GM18517 (cell line): ENCODE data around the gene SIPA1.

ENCODE experiments used
- ATAC-seq: cut with Tn5 transposase; IDR thresholded peaks from one replicate; pipeline ENCODE4 v1.9.1; 2021; ENCODE audit warnings: mild to moderate bottlenecking, moderate library complexity; ENCODE audit not compliant: unreplicated experiment

Gene SIPA1

DNA sequence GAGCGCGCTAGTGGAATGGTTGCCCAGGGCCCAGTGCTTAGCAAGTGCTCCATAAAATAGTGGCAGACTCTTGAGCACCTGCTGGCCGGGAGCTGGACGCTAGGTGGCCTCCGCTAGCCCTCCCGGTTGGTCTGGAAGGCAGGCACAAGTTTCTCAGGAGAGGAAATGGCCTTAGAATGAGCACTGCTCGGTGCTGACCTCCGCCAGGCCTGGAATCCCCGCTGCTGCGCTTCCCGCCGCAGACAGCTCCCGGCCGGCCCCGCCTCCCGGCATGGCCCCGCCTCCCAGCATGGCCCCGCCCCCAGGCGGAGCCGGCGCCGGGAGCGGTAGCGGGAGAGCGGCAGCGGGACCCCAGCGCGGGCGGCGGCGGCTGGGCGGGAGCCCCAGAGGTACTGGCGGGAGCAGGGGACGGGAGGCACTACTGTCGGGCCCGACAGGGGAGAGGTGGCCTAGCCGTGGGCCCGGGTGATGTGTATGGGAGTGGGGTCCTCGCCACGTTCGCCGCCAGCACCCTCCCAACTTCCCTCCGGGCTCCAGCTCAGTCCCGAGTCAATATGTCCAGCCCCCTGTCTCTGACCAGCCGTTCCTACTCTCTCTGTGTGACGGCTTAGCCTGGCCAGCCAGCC lies at the start of gene SIPA1:
SIPA1 (plus strand) TSS at position 308 of the 626 bp plus-strand sequence. CDS start 2,821 bp downstream, outside the sequence.
- no peak for ATAC-seq

- peak; percentile 79 for ATAC-seq
Observed at GRCh38 chr11:65588199-65589054, 49.5 kb upstream of the SIPA1 start.

DNA sequence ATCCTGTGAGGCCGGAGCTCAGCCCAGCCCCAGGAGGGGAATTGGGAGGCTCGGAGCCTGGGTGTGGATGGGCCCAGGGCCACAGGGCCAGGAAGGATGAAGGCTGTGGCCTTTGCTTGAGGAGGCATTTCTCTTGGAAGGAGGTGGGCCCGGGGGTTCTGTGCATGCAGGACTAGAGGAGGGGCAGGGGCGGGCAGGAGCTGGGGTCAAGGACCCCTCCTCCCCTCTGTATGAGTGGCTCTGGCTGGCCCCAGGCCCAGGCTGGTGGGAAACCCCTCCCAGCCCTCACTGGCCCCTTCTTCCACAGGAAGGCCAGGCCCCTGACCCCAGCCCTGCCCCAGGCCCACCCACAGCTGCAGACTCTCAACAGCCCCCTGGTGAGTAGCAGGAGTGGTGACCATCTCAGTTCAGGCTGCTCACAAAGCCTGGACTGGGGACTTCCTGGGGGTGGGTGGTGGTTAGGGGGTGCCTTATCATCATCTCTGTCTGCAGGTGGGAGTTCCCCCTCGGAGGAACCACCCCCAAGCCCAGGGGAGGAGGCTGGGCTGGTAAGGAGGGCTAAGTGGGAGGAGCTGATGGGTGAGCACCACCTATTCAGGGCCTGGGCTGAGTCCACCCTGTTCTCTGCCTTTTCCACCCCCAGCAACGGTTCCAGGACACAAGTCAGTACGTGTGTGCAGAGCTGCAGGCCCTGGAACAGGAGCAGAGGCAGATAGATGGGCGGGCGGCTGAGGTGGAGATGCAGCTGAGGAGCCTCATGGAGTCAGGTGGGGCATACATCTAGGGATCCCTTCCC lies 48.3 kb upstream of the SIPA1 start:
- ATAC-seq, result no peak

GRCh38 chr11:65590240-65590738 lies 47.6 kb upstream of the SIPA1 start:
- ATAC-seq, result no peak

GRCh38 chr11:65591939-65592857 lies 45.7 kb upstream of the SIPA1 start:
- ATAC-seq, result no peak

- no peak for ATAC-seq
Observed at GRCh38 chr11:65592858-65593517, 44.9 kb upstream of the SIPA1 start.

DNA sequence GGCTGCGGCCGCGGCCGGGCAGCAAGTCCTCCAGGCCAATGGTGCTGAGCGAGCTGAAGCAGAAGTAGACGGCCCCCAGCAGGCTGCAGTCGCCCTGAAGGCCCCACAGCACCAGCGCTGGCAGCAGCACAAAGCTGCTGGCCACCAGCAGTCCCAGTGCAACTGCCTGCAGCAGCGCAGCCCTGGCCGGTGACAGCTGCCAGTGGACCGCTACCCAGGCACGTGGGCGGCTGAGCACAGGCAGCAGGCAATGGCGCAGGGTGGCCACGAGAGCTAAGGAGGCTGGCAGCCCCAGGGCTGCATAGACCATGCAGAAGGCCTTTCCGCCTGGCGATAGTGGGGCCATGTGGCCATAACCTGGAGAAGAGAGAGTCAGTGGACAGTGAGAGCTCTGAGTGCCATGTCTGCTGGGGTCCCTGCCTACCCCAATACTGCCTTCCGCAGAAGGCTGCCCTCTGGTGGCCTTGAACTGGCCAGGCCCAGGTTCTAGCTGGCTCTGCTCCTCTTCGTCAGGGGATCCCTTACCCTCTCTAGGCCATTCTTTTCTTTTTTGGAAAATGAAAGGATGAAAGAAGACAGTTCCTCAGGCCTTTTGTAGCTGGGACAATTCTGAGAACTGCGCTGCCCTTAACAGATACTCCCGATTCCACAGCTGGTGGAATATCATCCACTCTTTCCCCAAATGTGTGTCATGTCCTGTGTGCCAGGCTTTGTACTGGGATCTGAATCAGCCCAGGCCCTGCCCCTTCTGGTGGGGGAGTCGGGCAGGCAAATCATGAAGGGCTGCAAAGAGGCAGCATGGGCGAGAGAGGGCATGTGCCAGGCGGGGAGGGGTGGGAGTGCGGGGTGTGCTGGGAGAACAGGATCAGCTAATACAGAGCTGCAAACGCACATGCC lies 44.1 kb upstream of the SIPA1 start:
- ATAC-seq, result no peak

DNA sequence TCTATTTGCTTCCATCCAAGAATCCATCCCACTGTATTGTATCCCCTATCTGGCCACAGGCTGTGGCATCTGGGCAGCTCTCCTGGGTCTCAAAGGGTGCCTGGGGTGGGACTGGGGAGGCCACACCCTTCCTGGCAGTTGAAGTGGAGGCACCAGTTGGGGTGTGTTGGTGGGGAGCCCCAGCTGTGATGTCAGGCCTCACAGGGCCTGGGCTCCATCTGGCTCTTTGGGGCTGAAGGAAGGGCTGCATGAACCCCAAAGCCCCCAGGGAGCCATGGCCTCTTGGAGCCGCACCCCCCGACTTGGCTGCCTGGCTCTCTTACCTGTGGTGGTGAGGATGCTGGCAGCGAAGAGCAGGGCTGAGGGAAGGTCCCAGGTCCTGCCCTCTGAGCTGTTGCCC lies 42.8 kb upstream of the SIPA1 start:
- no peak for ATAC-seq

- ATAC-seq, result no peak
Observed at GRCh38 chr11:65595543-65596281, 42.2 kb upstream of the SIPA1 start, which contains the start of gene KCNK7. TSS of gene KCNK7 (minus strand) at chr11:65595800. CDS start at chr11:65595772, 28 bp downstream.

DNA sequence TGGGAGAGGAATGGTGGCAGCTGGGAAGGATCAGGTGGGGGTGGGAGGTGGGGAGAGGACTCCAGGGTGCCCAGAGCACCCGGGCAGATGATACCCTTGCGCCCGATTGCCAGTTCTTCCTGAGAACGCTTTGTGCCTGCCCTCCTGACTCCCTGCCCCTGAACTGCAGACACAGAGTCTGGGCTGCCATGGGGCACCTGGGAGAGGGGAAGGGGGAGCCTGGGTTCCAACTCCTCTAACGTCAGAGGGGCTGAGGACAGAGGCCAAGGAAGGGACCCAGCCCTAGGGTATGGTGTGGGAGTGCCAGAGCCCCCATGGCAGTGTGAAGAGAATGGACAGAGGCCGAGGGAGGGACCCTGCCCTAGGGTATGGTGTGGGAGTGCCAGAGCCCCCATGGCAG lies 41.4 kb upstream of the SIPA1 start:
- no peak for ATAC-seq

DNA sequence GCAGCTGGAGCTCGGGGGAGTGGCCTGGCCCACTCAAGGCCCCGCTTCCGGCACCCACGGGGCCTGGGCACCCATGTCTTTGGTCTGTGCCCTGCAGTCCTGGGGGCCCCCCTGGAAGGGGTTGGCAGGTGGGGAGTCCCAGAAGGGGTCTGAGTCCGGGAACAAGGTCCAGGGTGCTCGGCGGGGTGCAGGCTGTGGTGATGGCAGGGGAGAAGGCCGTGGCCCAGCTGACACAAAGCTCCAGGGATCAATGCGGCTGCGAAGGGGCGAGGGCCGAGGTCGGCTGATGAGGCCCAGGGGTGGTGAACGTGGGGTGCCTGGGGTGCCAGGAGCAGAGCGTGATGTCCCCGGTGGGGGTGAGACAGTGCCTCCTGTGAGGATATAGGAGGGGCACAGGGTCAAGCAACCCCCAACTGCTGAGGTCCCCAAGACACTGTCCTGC lies 39.6 kb upstream of the SIPA1 start:
- ATAC-seq, result no peak

DNA sequence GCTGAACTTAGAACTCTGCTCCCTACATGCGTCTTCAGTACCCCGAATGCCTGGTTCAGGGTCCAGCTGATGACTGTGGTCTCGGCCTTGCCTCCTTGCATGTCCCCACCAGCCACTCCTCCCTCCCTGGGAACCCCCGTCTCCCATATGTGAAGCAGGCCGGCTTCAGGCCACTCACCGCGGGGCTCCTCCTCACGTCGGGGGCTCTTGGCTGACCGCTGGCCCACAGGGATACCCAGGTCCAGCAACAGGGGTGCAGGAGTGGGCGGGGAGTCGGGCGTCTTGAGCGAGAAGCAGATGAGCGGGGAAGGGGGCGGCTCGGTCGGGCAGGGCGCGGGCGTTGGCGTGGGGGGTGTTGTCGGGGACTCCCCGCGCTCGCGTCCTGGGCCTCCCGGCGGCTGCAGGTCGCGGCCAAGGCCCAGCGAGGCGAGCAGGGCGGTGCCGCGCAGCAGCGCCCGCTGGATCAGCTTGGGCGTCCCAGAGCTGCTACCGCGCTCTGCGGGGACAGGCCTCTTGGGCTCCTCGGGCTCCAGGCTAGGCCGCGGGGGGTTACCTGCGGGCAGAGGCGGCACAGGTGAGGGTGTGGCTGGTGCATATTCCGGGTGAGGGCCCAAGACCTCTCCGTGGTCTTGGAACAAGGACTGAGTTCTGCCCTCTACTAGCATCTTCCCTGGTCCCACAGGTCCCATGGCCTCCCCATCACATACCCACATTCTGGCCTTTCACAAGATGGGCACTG lies 38.5 kb upstream of the SIPA1 start:
- no peak for ATAC-seq

DNA sequence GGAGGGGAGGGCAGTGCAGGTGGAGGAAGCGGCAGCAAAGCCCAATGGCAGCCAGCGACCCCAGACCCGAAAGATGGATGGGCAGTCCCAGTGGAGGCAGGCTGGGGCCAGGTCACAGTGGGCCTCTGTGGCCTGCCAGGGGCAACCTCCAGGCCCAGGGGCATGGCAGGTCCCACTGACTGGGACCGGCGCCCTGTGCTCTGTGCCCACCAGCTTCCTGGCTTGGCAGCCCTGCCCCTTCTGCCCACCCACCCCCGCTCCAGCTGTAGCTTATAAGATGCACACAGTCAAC lies 38.0 kb upstream of the SIPA1 start:
- no peak for ATAC-seq

DNA sequence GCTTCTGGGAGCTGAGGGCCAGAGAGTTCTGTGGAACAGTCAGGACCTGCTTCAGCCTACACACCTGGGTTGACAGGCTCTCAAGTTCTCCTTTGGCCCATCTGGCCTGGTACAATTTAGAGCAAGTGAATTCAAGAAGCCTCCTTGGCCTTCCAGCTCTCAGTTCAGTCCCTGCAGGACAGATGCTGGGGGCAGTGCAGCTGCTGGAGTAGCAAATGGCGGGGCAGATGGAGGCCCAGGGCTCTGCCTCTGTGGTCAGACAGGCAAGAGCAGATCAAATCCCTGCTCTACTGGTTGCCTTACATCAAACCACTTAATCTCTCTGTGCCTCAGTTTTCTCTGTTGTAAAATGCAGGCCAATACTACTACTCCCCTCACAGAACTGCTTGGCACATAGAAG lies 33.6 kb upstream of the SIPA1 start:
- no peak for ATAC-seq

DNA sequence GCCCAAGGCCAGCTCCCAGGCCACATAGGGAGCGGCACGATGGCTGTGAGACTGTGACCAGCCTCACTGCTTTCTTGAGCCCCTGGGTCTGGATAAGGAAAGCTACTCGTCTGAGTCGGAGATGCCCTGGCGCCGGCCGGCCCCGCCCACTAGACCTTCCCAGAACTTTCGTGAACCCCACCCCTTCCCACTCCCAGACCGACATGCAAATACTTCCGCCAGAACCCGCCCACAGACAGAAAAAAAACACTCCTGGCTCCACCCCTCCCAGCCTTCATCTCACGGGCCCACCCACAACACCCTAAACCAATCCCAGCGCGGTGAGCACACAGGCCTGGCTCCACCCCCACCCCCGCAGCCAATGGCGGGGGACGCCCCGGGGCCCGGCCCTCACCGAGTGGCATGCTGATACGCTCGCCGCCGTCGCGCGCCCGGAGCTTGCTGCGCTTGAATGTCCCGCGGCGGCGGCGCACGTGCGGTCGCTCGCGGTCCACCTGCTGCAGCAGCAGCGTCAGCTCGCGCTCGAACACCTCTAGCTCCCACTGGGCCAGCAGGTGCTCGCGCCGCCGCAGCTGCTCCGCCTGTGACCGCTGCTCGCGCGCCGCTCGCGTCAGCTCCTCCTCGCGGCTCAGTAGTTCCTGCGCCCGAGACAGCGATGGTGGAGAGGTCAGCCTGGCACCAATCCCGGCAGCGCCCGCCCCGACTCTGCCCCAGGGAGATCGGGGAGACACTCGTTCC lies 30.9 kb upstream of the SIPA1 start:
- ATAC-seq, result no peak

DNA sequence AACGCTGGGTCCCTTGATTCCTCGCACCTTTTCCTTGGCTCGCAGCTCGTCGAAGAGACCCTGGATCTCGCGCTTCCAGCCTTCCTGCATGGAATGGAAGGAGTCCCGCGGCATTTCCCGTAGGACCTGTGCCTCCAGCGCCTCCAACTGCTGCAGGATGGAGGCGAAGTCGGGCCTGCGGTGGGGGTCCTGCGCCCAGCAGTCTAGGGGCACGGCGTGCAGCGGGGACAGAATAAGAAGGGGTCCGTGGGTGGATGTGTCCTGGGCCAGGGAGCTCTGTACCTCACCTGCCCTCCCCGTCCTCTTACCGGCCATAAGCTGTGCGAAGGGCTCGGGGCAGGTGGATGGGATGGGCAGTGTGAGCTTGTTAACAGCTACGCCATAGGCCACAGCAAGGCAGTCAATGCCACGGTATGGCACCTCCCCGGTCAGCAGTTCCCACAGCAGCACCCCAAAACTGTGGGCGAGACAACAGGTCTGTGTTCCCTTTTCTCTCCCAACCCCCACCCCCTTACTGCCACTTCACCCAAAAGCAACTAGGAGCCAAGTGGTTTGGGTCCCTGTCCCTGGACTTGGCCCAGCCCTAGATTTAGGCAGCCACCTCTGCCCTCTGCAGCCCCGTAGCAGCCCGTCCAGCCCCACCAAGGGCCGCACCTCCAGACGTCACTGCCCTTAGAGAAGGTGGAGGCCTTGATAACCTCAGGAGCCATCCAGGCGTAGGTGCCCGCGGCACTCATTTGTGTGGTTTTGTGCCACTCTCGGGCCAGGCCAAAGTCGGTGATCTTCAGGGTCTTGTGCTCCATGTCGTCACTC lies 30.1 kb upstream of the SIPA1 start:
- no peak for ATAC-seq
